ENCODE data around the gene SYF2.
"Not testable (repeated sequence)": the region's sequence is repeated elsewhere in the genome, so short reads cannot be mapped to it uniquely, and the experiment has no call there.

Gene SYF2

DNA sequence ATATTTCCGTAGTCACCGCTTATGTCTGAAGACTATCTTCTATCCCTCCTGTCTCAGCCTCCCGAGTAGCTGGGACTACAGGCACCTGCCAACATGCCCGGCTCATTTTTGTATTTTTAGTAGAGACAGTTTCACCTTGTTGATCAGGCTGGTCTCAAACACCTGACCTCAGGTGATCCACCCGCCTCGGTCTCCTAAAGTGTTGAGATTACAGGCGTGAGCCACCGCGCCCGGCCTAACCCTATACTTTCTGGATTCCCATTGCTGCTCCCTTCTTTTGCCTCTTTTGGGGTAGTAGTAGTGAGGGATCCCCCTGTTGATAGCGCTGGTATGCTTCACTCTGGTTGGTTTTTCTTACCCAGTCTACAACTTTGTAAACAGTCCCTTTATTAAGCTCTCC is 5.7 kb upstream of the SYF2 start:
- Histone ChIP-seq H2BK120ac (ENCODE audit: low read depth, low read length) (no peak overlapping the region), H3K36me3 (replicated peaks in 1 of 2; ENCODE audit: control insufficient read depth in 2 of 2, insufficient read depth in 2 of 2, low read length in 2 of 2) (peaks cover 2 to 46% of the 10 kb centered on the region in 2 donors), H3K4me1 (ENCODE audit: control insufficient read depth in 2 of 2, insufficient read depth in 1 of 2, low read depth in 1 of 2, low read length in 2 of 2) (peaks cover 0 to 6% of the 10 kb centered on the region in 2 donors), H2AK5ac (ENCODE audit: low read depth, low read length) (no peak overlapping the region), H4K91ac (ENCODE audit: low read depth, low read length, poor library complexity) (no peak overlapping the region), H3K4me3 (ENCODE audit: low read length in 2 of 2) (no peak overlapping the region), H3K14ac (ENCODE audit: low read length) (no peak overlapping the region), H2BK12ac (ENCODE audit: low read length) (no peak overlapping the region), H3K4me2 (ENCODE audit: insufficient read depth, low read length, poor library complexity, severe bottlenecking) (no peak overlapping the region), H3K18ac (ENCODE audit: low read length) (no peak overlapping the region), H3K23ac (ENCODE audit: low read depth, low read length, poor library complexity) (no peak overlapping the region), H2BK5ac (ENCODE audit: low read length) (no peak overlapping the region), H3K79me1 (ENCODE audit: low read depth, low read length) (no peaks in the 10 kb centered on the region), H2BK15ac (ENCODE audit: low read length) (no peak overlapping the region), H4K8ac (ENCODE audit: low read depth, low read length) (no peak overlapping the region), H3K9ac (ENCODE audit: low read depth, low read length, poor library complexity) (no peak overlapping the region), H3K27me3 (ENCODE audit: control insufficient read depth in 3 of 3, insufficient read depth in 3 of 3, low read depth in 1 of 3, low read length in 3 of 3) (no peaks in the 10 kb centered on the region), H2AFZ (ENCODE audit: low read length) (no peak overlapping the region), H3K27ac (replicated peaks; ENCODE audit: low read length) (no peak overlapping the region), H3K9me3 (replicated peaks in 1 of 2; ENCODE audit: control insufficient read depth in 2 of 2, insufficient read depth in 1 of 2, low read depth in 1 of 2, low read length in 2 of 2) (peaks cover 0 to 2% of the 10 kb centered on the region in 2 donors), H3K4ac (ENCODE audit: low read length) (no peak overlapping the region)
- no peak for DNase-seq (ENCODE audit: low spot score)
- no CpG with 5 or more reads among the region's 11 CpGs for WGBS, 2 donors (ENCODE audit: extremely low coverage in 2 of 2, insufficient read length in 2 of 2, insufficient replicate concordance in 1 of 2)

DNA sequence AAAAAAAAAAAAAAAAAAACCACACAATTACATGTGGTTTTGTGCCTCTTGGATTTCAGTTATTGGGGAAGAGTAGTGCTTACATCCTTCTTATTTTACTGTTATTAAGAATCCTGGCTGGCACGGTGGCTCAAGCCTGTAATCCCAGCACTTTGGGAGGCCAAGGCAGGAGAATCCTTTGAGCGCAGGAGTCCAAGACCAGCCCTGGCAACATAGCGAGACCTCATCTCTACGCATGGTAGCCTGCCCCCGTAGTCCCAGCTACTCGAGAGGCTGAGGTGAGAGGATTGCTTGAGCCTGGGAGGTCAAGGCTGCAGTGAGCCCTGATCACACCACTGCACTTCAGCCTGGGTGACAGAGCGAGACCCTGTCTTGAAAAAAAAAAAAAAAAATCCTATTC is 4.0 kb upstream of the SYF2 start:
- not testable (repeated sequence) for H2BK12ac ChIP-seq (ENCODE audit: low read length); H3K4me1 ChIP-seq (ENCODE audit: control insufficient read depth in 2 of 2, insufficient read depth in 1 of 2, low read depth in 1 of 2, low read length in 2 of 2); H2AFZ ChIP-seq (ENCODE audit: low read length); H4K91ac ChIP-seq (ENCODE audit: low read depth, low read length, poor library complexity); H3K9me3 ChIP-seq (replicated peaks in 1 of 2; ENCODE audit: control insufficient read depth in 2 of 2, insufficient read depth in 1 of 2, low read depth in 1 of 2, low read length in 2 of 2); H4K8ac ChIP-seq (ENCODE audit: low read depth, low read length); H2BK5ac ChIP-seq (ENCODE audit: low read length); H3K27ac ChIP-seq (replicated peaks; ENCODE audit: low read length); DNase-seq (ENCODE audit: low spot score); H2BK15ac ChIP-seq (ENCODE audit: low read length); H2BK120ac ChIP-seq (ENCODE audit: low read depth, low read length); H3K27me3 ChIP-seq (ENCODE audit: control insufficient read depth in 3 of 3, insufficient read depth in 3 of 3, low read depth in 1 of 3, low read length in 3 of 3); H3K14ac ChIP-seq (ENCODE audit: low read length); H3K4me2 ChIP-seq (ENCODE audit: insufficient read depth, low read length, poor library complexity, severe bottlenecking); H3K23ac ChIP-seq (ENCODE audit: low read depth, low read length, poor library complexity); H3K9ac ChIP-seq (ENCODE audit: low read depth, low read length, poor library complexity); H2AK5ac ChIP-seq (ENCODE audit: low read depth, low read length); H3K79me1 ChIP-seq (ENCODE audit: low read depth, low read length); H3K4ac ChIP-seq (ENCODE audit: low read length); H3K4me3 ChIP-seq (ENCODE audit: low read length in 2 of 2); H3K18ac ChIP-seq (ENCODE audit: low read length)
- WGBS, 2 donors (ENCODE audit: extremely low coverage in 2 of 2, insufficient read length in 2 of 2, insufficient replicate concordance in 1 of 2) = no CpG with 5 or more reads among the region's 7 CpGs
- peaks cover 0 to 30% of the 10 kb centered on the region in 2 donors for H3K36me3 ChIP-seq (replicated peaks in 1 of 2; ENCODE audit: control insufficient read depth in 2 of 2, insufficient read depth in 2 of 2, low read length in 2 of 2)

DNA sequence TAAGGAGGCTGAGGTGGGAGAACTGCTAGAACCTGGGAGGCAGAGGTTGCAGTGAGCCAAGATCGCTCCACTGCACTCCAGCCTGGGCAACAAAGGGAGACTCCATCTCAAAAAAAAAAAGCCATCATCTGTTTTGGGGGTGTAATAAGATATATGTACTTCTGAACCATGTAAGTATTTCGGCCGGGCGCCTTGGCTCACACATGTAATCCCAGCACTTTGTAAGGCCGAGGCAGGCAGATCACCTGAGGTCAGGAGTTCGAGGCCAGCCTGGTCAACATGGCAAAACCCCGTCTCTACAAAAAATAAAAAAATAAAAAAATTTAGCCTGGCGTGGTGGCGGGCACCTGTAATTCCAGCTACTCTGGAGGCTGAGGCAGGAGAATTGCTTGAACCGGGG is 3.1 kb upstream of the SYF2 start:
- H3K9me3 ChIP-seq (replicated peaks in 1 of 2; ENCODE audit: control insufficient read depth in 2 of 2, insufficient read depth in 1 of 2, low read depth in 1 of 2, low read length in 2 of 2); H4K8ac ChIP-seq (ENCODE audit: low read depth, low read length); H3K4ac ChIP-seq (ENCODE audit: low read length); DNase-seq (ENCODE audit: low spot score); H3K4me2 ChIP-seq (ENCODE audit: insufficient read depth, low read length, poor library complexity, severe bottlenecking); H3K23ac ChIP-seq (ENCODE audit: low read depth, low read length, poor library complexity); H3K9ac ChIP-seq (ENCODE audit: low read depth, low read length, poor library complexity); H3K14ac ChIP-seq (ENCODE audit: low read length); H3K18ac ChIP-seq (ENCODE audit: low read length); H4K91ac ChIP-seq (ENCODE audit: low read depth, low read length, poor library complexity); H2AK5ac ChIP-seq (ENCODE audit: low read depth, low read length); H3K27me3 ChIP-seq (ENCODE audit: control insufficient read depth in 3 of 3, insufficient read depth in 3 of 3, low read depth in 1 of 3, low read length in 3 of 3); H3K79me1 ChIP-seq (ENCODE audit: low read depth, low read length); H2BK120ac ChIP-seq (ENCODE audit: low read depth, low read length); H3K4me3 ChIP-seq (ENCODE audit: low read length in 2 of 2); H3K27ac ChIP-seq (replicated peaks; ENCODE audit: low read length); H3K4me1 ChIP-seq (ENCODE audit: control insufficient read depth in 2 of 2, insufficient read depth in 1 of 2, low read depth in 1 of 2, low read length in 2 of 2); H2AFZ ChIP-seq (ENCODE audit: low read length); H2BK12ac ChIP-seq (ENCODE audit: low read length); H2BK5ac ChIP-seq (ENCODE audit: low read length); H2BK15ac ChIP-seq (ENCODE audit: low read length): not testable (repeated sequence)
- WGBS, 2 donors (ENCODE audit: extremely low coverage in 2 of 2, insufficient read length in 2 of 2, insufficient replicate concordance in 1 of 2) = no CpG with 5 or more reads among the region's 10 CpGs
- H3K36me3 ChIP-seq (replicated peaks in 1 of 2; ENCODE audit: control insufficient read depth in 2 of 2, insufficient read depth in 2 of 2, low read length in 2 of 2) = peaks cover 2 to 30% of the 10 kb centered on the region in 2 donors

DNA sequence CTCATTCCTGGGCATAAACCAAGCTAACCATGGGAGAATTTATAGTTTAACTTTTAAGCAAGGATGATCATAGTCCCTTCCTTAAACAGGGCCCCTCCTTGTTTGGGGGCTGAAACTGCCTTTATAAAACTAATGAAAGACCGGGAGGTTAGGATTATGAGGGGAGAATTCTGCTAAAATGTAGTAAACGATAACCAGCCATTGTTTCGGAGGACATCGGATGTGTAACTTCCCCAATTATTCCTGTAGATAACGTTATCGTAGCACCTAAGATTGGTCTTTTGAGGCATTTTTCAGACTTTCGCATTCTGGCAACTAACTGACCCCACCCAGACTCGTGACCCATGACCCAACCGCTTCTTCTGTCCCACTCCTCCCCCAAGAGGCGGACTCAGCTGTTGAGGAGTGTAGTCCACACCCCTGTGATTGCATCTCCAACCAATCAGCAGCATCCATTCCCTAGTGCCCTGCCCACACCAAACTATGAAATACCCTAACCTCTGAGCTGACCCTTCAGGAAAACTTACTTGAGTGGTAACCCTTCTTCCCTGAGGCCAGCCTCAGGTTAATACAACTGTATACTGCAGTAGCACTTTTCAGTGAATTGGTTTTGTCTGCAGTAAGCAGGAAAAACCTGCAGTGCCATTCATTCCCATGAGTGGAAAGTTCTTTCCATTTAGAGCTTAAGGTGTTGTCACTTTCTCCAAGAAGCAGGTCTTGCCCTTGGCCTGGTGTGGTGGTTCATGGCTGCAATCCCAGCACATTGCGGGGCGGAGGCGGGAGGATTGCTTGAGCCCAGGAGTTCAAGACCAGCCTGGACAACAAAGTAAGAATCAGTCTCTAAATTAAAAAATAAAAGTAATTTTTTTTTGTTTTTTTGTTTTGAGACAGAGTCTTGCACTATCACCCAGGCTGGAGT is 823 bp upstream of the SYF2 start:
- no peak overlapping the region for H2AK5ac ChIP-seq (ENCODE audit: low read depth, low read length)
- no peak overlapping the region for H4K8ac ChIP-seq (ENCODE audit: low read depth, low read length)
- H3K4me3 ChIP-seq (ENCODE audit: low read length in 2 of 2) = peak overlapping the region; percentile 76 to 98
- H3K4me1 ChIP-seq (ENCODE audit: control insufficient read depth in 2 of 2, insufficient read depth in 1 of 2, low read depth in 1 of 2, low read length in 2 of 2) = peaks cover 3 to 6% of the 10 kb centered on the region in 2 donors
- no peak overlapping the region for H2BK15ac ChIP-seq (ENCODE audit: low read length)
- no peaks in the 10 kb centered on the region for H3K27me3 ChIP-seq (ENCODE audit: control insufficient read depth in 3 of 3, insufficient read depth in 3 of 3, low read depth in 1 of 3, low read length in 3 of 3)
- H3K9ac ChIP-seq (ENCODE audit: low read depth, low read length, poor library complexity) = no peak overlapping the region
- H3K27ac ChIP-seq (replicated peaks; ENCODE audit: low read length) = peak overlapping the region; percentile 76
- H3K36me3 ChIP-seq (replicated peaks in 1 of 2; ENCODE audit: control insufficient read depth in 2 of 2, insufficient read depth in 2 of 2, low read length in 2 of 2) = peaks cover 6 to 50% of the 10 kb centered on the region in 2 donors
- peak; percentile 51 for DNase-seq (ENCODE audit: low spot score)
- H3K4me2 ChIP-seq (ENCODE audit: insufficient read depth, low read length, poor library complexity, severe bottlenecking) = peak overlapping the region; percentile 41
- no peak overlapping the region for H2BK120ac ChIP-seq (ENCODE audit: low read depth, low read length)
- H4K91ac ChIP-seq (ENCODE audit: low read depth, low read length, poor library complexity) = no peak overlapping the region
- no peak overlapping the region for H2BK12ac ChIP-seq (ENCODE audit: low read length)
- H2BK5ac ChIP-seq (ENCODE audit: low read length) = no peak overlapping the region
- H3K79me1 ChIP-seq (ENCODE audit: low read depth, low read length) = peaks cover 2% of the 10 kb centered on the region
- no peak overlapping the region for H3K18ac ChIP-seq (ENCODE audit: low read length)
- no peaks in the 10 kb centered on the region for H3K9me3 ChIP-seq (replicated peaks in 1 of 2; ENCODE audit: control insufficient read depth in 2 of 2, insufficient read depth in 1 of 2, low read depth in 1 of 2, low read length in 2 of 2)
- H3K23ac ChIP-seq (ENCODE audit: low read depth, low read length, poor library complexity) = no peak overlapping the region
- peak overlapping the region; percentile 83 for H2AFZ ChIP-seq (ENCODE audit: low read length)
- no peak overlapping the region for H3K4ac ChIP-seq (ENCODE audit: low read length)
- no CpG with 5 or more reads among the region's 13 CpGs for WGBS, 2 donors (ENCODE audit: extremely low coverage in 2 of 2, insufficient read length in 2 of 2, insufficient replicate concordance in 1 of 2)
- no peak overlapping the region for H3K14ac ChIP-seq (ENCODE audit: low read length)

All from neuronal stem cell (in vitro differentiated cells).